ENCODE data around the gene KCNQ4.

Gene KCNQ4

GRCh38 chr1:40768146-40768990, 15.2 kb upstream of the KCNQ4 start:
- Histone ChIP-seq H3K36me3 (ENCODE audit: control insufficient read depth, insufficient read depth, low read length) (peaks cover 88% of the 10 kb centered on the region), H3K27ac (ENCODE audit: low read depth, low read length) (no peak overlapping the region), H3K9ac (ENCODE audit: low read depth, low read length) (no peak overlapping the region), H3K4me3 (ENCODE audit: low read depth, low read length) (no peak overlapping the region), H3K27me3 (ENCODE audit: control insufficient read depth, insufficient read depth, low read length) (no peaks in the 10 kb centered on the region), H3K9me3 (ENCODE audit: control insufficient read depth, insufficient read depth, low read length) (no peaks in the 10 kb centered on the region), H3K4me1 (ENCODE audit: control insufficient read depth, insufficient read depth, low read length) (peaks cover 10% of the 10 kb centered on the region; the same call in 1 of the 2 replicates)

- Histone ChIP-seq H3K36me3 (ENCODE audit: control insufficient read depth, insufficient read depth, low read length) (peaks cover 73% of the 10 kb centered on the region), H3K27me3 (ENCODE audit: control insufficient read depth, insufficient read depth, low read length) (no peaks in the 10 kb centered on the region), H3K27ac (ENCODE audit: low read depth, low read length) (no peak overlapping the region), H3K4me3 (ENCODE audit: low read depth, low read length) (no peak overlapping the region), H3K4me1 (ENCODE audit: control insufficient read depth, insufficient read depth, low read length) (peaks cover 16% of the 10 kb centered on the region), H3K9ac (ENCODE audit: low read depth, low read length) (no peak overlapping the region), H3K9me3 (ENCODE audit: control insufficient read depth, insufficient read depth, low read length) (no peaks in the 10 kb centered on the region)
Observed at GRCh38 chr1:40769815-40770214, 13.8 kb upstream of the KCNQ4 start.

- Histone ChIP-seq H3K27ac (ENCODE audit: low read depth, low read length) (no peak overlapping the region), H3K9me3 (ENCODE audit: control insufficient read depth, insufficient read depth, low read length) (no peaks in the 10 kb centered on the region), H3K9ac (ENCODE audit: low read depth, low read length) (no peak overlapping the region), H3K27me3 (ENCODE audit: control insufficient read depth, insufficient read depth, low read length) (no peaks in the 10 kb centered on the region), H3K36me3 (ENCODE audit: control insufficient read depth, insufficient read depth, low read length) (peaks cover 67% of the 10 kb centered on the region), H3K4me1 (ENCODE audit: control insufficient read depth, insufficient read depth, low read length) (peaks cover 16% of the 10 kb centered on the region), H3K4me3 (ENCODE audit: low read depth, low read length) (no peak overlapping the region)
Observed at GRCh38 chr1:40770296-40771070, 13.1 kb upstream of the KCNQ4 start.

- Histone ChIP-seq H3K27ac (ENCODE audit: low read depth, low read length) (peak overlapping the region; percentile 42), H3K4me3 (ENCODE audit: low read depth, low read length) (no peak overlapping the region), H3K4me1 (ENCODE audit: control insufficient read depth, insufficient read depth, low read length) (peaks cover 16% of the 10 kb centered on the region), H3K9me3 (ENCODE audit: control insufficient read depth, insufficient read depth, low read length) (peaks cover 2% of the 10 kb centered on the region; the same call in 1 of the 2 replicates), H3K27me3 (ENCODE audit: control insufficient read depth, insufficient read depth, low read length) (no peaks in the 10 kb centered on the region), H3K9ac (ENCODE audit: low read depth, low read length) (no peak overlapping the region), H3K36me3 (ENCODE audit: control insufficient read depth, insufficient read depth, low read length) (peaks cover 48% of the 10 kb centered on the region)
Observed at GRCh38 chr1:40772146-40772955, 11.2 kb upstream of the KCNQ4 start.

GRCh38 chr1:40773748-40774265, 9.8 kb upstream of the KCNQ4 start:
- Histone ChIP-seq H3K36me3 (ENCODE audit: control insufficient read depth, insufficient read depth, low read length) (peaks cover 34% of the 10 kb centered on the region), H3K4me3 (ENCODE audit: low read depth, low read length) (no peak overlapping the region), H3K9ac (ENCODE audit: low read depth, low read length) (no peak overlapping the region), H3K4me1 (ENCODE audit: control insufficient read depth, insufficient read depth, low read length) (peaks cover 19% of the 10 kb centered on the region), H3K27me3 (ENCODE audit: control insufficient read depth, insufficient read depth, low read length) (no peaks in the 10 kb centered on the region), H3K9me3 (ENCODE audit: control insufficient read depth, insufficient read depth, low read length) (peaks cover 2% of the 10 kb centered on the region; the same call in 1 of the 2 replicates), H3K27ac (ENCODE audit: low read depth, low read length) (peak overlapping the region; percentile 82)

- Histone ChIP-seq H3K27me3 (ENCODE audit: control insufficient read depth, insufficient read depth, low read length) (no peaks in the 10 kb centered on the region), H3K9ac (ENCODE audit: low read depth, low read length) (no peak overlapping the region), H3K27ac (ENCODE audit: low read depth, low read length) (peak overlapping the region; percentile 82), H3K4me1 (ENCODE audit: control insufficient read depth, insufficient read depth, low read length) (peaks cover 19% of the 10 kb centered on the region), H3K36me3 (ENCODE audit: control insufficient read depth, insufficient read depth, low read length) (peaks cover 28% of the 10 kb centered on the region), H3K4me3 (ENCODE audit: low read depth, low read length) (no peak overlapping the region), H3K9me3 (ENCODE audit: control insufficient read depth, insufficient read depth, low read length) (peaks cover 2% of the 10 kb centered on the region; the same call in 1 of the 2 replicates)
Observed at GRCh38 chr1:40774266-40774998, 9.2 kb upstream of the KCNQ4 start.

GRCh38 chr1:40776236-40777072, 7.1 kb upstream of the KCNQ4 start:
- Histone ChIP-seq H3K4me1 (ENCODE audit: control insufficient read depth, insufficient read depth, low read length) (peaks cover 19% of the 10 kb centered on the region), H3K36me3 (ENCODE audit: control insufficient read depth, insufficient read depth, low read length) (peaks cover 8% of the 10 kb centered on the region; the same call in 1 of the 2 replicates), H3K4me3 (ENCODE audit: low read depth, low read length) (no peak overlapping the region), H3K9ac (ENCODE audit: low read depth, low read length) (no peak overlapping the region), H3K27me3 (ENCODE audit: control insufficient read depth, insufficient read depth, low read length) (peaks cover 9% of the 10 kb centered on the region), H3K27ac (ENCODE audit: low read depth, low read length) (no peak overlapping the region), H3K9me3 (ENCODE audit: control insufficient read depth, insufficient read depth, low read length) (peaks cover 2% of the 10 kb centered on the region; the same call in 1 of the 2 replicates)

- Histone ChIP-seq H3K9me3 (ENCODE audit: control insufficient read depth, insufficient read depth, low read length) (peaks cover 2% of the 10 kb centered on the region; the same call in 1 of the 2 replicates), H3K4me3 (ENCODE audit: low read depth, low read length) (no peak overlapping the region), H3K27me3 (ENCODE audit: control insufficient read depth, insufficient read depth, low read length) (peaks cover 18% of the 10 kb centered on the region), H3K36me3 (ENCODE audit: control insufficient read depth, insufficient read depth, low read length) (no peaks in the 10 kb centered on the region), H3K9ac (ENCODE audit: low read depth, low read length) (no peak overlapping the region), H3K4me1 (ENCODE audit: control insufficient read depth, insufficient read depth, low read length) (peaks cover 16% of the 10 kb centered on the region), H3K27ac (ENCODE audit: low read depth, low read length) (no peak overlapping the region)
Observed at GRCh38 chr1:40777224-40777970, 6.2 kb upstream of the KCNQ4 start.
